ENCODE results near the gene ZBTB25.

GRCh38 chr14:64488590-64489099, 15.0 kb downstream of the ZBTB25 start:
- TF ChIP-seq, protein P1, sequence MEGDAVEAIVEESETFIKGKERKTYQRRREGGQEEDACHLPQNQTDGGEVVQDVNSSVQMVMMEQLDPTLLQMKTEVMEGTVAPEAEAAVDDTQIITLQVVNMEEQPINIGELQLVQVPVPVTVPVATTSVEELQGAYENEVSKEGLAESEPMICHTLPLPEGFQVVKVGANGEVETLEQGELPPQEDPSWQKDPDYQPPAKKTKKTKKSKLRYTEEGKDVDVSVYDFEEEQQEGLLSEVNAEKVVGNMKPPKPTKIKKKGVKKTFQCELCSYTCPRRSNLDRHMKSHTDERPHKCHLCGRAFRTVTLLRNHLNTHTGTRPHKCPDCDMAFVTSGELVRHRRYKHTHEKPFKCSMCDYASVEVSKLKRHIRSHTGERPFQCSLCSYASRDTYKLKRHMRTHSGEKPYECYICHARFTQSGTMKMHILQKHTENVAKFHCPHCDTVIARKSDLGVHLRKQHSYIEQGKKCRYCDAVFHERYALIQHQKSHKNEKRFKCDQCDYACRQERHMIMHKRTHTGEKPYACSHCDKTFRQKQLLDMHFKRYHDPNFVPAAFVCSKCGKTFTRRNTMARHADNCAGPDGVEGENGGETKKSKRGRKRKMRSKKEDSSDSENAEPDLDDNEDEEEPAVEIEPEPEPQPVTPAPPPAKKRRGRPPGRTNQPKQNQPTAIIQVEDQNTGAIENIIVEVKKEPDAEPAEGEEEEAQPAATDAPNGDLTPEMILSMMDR (IDR thresholded peaks at IDR 0.05), result no peak
- TF ChIP-seq EP300 (IDR thresholded peaks at IDR 0.05), result no peak

All from tibial nerve (tissue), 4 donors.